Cardiac fibroblast (primary cell): ENCODE measurements around the gene C1QTNF6.
"Not testable (repeated sequence)": the region's sequence is repeated elsewhere in the genome, so short reads cannot be mapped to it uniquely, and the experiment has no call there.

ENCODE experiments used
- DNase-seq, 2 donors: peaks; one replicate each; pipeline versions ENCODE4 v3.0.0 to v3.0.0-alpha.2; 2010; ENCODE audit warnings: low read depth in 2 of 2
- H3K4me3 ChIP-seq, 2 donors: replicated peaks in 1 of 2; 1 replicate in 1 of 2; 2 replicates in 1 of 2; pipeline ENCODE4 v1.5.1; 2011; ENCODE audit warnings: low read depth in 2 of 2, low read length in 2 of 2, mild to moderate bottlenecking in 2 of 2, moderate library complexity in 1 of 2
- CTCF ChIP-seq: IDR thresholded peaks from one replicate; pipeline ENCODE4 v1.5.1; 2011; ENCODE audit warnings: low read depth, mild to moderate bottlenecking, low read length, inconsistent platforms

Gene C1QTNF6

GRCh38 chr22:37206118-37206840, 18.2 kb upstream of the C1QTNF6 start:
- H3K4me3 ChIP-seq = no peak overlapping the region
- no peak for DNase-seq
- TF ChIP-seq CTCF = no peak

GRCh38 chr22:37205046-37205445, 17.0 kb upstream of the C1QTNF6 start:
- no peak for DNase-seq
- H3K4me3 ChIP-seq = no peak overlapping the region
- no peak for TF ChIP-seq CTCF

GRCh38 chr22:37204045-37204655, 16.1 kb upstream of the C1QTNF6 start:
- no peak overlapping the region for H3K4me3 ChIP-seq
- no peak for DNase-seq
- no peak for TF ChIP-seq CTCF

- DNase-seq = no peak
- H3K4me3 ChIP-seq = no peak overlapping the region
- TF ChIP-seq CTCF = no peak
Observed at GRCh38 chr22:37203354-37204044, 15.5 kb upstream of the C1QTNF6 start.

DNA sequence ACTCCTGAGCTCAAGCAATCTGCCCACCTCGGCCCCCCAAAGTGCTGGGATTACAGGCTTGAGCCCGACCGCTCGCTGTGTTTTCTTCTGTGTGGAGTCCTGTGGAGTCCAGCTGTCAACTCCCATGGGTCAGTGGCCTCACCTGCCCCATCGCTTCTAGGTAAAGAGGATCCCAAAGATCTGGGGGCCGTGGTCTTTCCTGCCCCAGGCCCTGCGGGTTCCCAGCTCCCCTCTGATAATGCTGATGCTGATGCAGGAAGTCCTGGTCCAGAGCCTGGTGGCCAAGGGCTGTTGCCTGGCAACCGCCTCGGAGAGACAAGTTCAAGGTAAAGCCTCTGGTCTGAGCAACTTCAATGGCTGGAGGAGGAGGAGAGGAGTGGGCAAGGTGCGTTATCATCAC, 14.7 kb upstream of the C1QTNF6 start:
- DNase-seq = no peak
- TF ChIP-seq CTCF = no peak
- no peak overlapping the region for H3K4me3 ChIP-seq

DNA sequence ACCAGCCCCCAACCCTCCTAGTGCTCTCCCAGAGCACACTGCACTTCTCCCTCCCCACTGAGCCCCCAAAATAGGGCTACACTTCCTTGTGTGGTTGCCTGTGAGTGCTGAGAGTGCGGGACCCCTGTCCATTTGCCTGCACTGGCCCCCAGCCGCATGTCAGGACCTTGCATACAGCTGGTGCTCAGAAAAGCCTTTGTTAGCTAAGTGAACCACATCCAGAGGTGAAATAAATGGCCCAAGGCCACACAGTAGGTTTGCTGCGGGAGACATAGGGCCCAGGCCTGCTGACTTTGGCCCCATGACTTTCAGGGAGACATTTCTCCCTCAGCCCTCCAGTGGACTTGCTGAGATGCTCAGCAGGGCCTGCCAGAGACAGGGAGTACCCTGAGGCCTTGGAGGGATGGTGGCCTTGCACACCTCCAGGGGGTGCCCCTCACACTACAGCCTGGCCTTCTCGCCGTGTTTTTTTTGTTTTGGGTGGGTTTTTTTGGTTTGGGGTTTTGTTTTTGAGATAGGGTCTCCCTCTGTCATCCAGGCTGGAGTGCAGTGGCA, 14.0 kb upstream of the C1QTNF6 start:
- DNase-seq = no peak
- no peak overlapping the region for H3K4me3 ChIP-seq
- no peak for TF ChIP-seq CTCF

GRCh38 chr22:37201443-37201820, 13.4 kb upstream of the C1QTNF6 start:
- not testable (repeated sequence) for DNase-seq

More at GRCh38 chr22:37201443-37201820, 13.4 kb upstream of the C1QTNF6 start:
- not testable (repeated sequence) for H3K4me3 ChIP-seq
